Motor neuron (in vitro differentiated cells): Measurements from ENCODE around the gene TNS1. TPM values are rescaled to one million over a fixed set of nuclear protein-coding genes. Genes with fewer than 3 reads are reported as not detected.

ENCODE experiments used
- ATAC-seq, 8 experiments: fragments of 200-7000 bp; cut with Tn5 transposase; replicated peaks in 6 of 8; 2 replicates each; pipeline ENCODE4 v1.8.0; 2021; ENCODE audit warnings: mild to moderate bottlenecking in 8 of 8, moderate library complexity in 8 of 8
- H3K27ac ChIP-seq, 2 donors: fragments of 250-450 bp; sonication (Bioruptor Pico); 2 replicates each; pipeline ENCODE4 v1.9.0; 2021; ENCODE audit warnings: antibody characterized with exemption in 2 of 2, mild to moderate bottlenecking in 2 of 2, moderate library complexity in 1 of 2
- H3K4me1 ChIP-seq, 2 donors: fragments of 250-450 bp; sonication (Bioruptor Pico); replicated peaks in 1 of 2; 2 replicates each; pipeline ENCODE4 v1.6.1; 2021; ENCODE audit warnings: antibody characterized with exemption in 2 of 2, mild to moderate bottlenecking in 2 of 2, moderate library complexity in 1 of 2
- H3K4me3 ChIP-seq, 5 donors: fragments of 250-450 bp; sonication (Bioruptor Pico); 2 replicates each; pipeline ENCODE4 v1.9.0; 2021; ENCODE audit warnings: antibody characterized with exemption in 5 of 5, mild to moderate bottlenecking in 5 of 5, moderate library complexity in 4 of 5
- WGBS, 10 experiments: fragments of 450-650 bp; shearing (Covaris generic); methylation state at CpG; one replicate each; pipeline ENCODE4 v1.0.0; 2022; 5-methylcytosine and 5-hydroxymethylcytosine counted together
- in situ Hi-C, 9 experiments: fragments of 400-800 bp; cut with MboI; loops; one replicate each; pipeline ENCODE4 v1.15.0; 2021; ENCODE audit warnings: low sequenced_read_pairs in 9 of 9, low pct_unique_long_range_greater_than_20kb in 2 of 9; ENCODE audit not compliant: unreplicated experiment in 9 of 9
- total RNA-seq, 8 experiments: library from RNA; unstranded; fragments of 300-600 nt; gene quantifications; 2 replicates each; pipeline versions ENCODE4 v1.2.3 to v1.2.4, GENCODE V29; 2022

Gene TNS1
- total RNA-seq, 8 experiments from 2014 or later, result 2.3 to 41.7 (median 11.4) TPM

GRCh38 chr2:217844696-217845095 is 158.1 kb downstream of the TNS1 start:
- Histone ChIP-seq H3K4me3 (no peak overlapping the region), H3K27ac (no peak overlapping the region), H3K4me1 (no peaks in the 10 kb centered on the region)
- in situ Hi-C loops, result no loop called here
- WGBS, 10 experiments, result 43 to 100% (median 86%) methylated on average over 1 of the region's 1 CpG; no CpG with 5 or more reads in 7 of the 10 experiments
- no peak for ATAC-seq

- in situ Hi-C loops, result no loop called here
- no peak for ATAC-seq
- no peak overlapping the region for H3K27ac ChIP-seq
- peaks cover 3 to 6% of the 10 kb centered on the region in 2 donors for H3K4me1 ChIP-seq
- H3K4me3 ChIP-seq, result no peak overlapping the region
- WGBS, 10 experiments, result 33 to 100% (median 67%) methylated on average over 1 of the region's 1 CpG; no CpG with 5 or more reads in 3 of the 10 experiments
These were observed 159.5 kb downstream of the TNS1 start for GRCh38 chr2:217843324-217843723.

GRCh38 chr2:217842017-217842416 is 160.8 kb downstream of the TNS1 start:
- Histone ChIP-seq H3K4me1 (peaks cover 15 to 19% of the 10 kb centered on the region in 2 donors), H3K27ac (no peak overlapping the region), H3K4me3 (no peak overlapping the region)
- in situ Hi-C loops, result no loop called here
- no peak for ATAC-seq
- 75 to 100% (median 100%) methylated on average over 1 to 2 of the region's 2 CpGs; no CpG with 5 or more reads in 1 of the 10 experiments for WGBS, 10 experiments

- Histone ChIP-seq H3K4me3 (no peak overlapping the region), H3K27ac (no peak overlapping the region), H3K4me1 (peaks cover 27 to 33% of the 10 kb centered on the region in 2 donors)
- WGBS, 10 experiments, result 80 to 100% methylated on average over 1 of the region's 3 CpGs; no CpG with 5 or more reads in 8 of the 10 experiments
- in situ Hi-C loops, result no loop called here
- no peak for ATAC-seq
These were observed 162.3 kb downstream of the TNS1 start for GRCh38 chr2:217840522-217840921.

GRCh38 chr2:217839750-217840107 is 163.1 kb downstream of the TNS1 start:
- no peak overlapping the region for H3K27ac ChIP-seq
- H3K4me3 ChIP-seq, result no peak overlapping the region
- no peak for ATAC-seq
- whole genome bisulfite sequencing, 10 experiments, result 89 to 100% methylated on average over 3 of the region's 7 CpGs; no CpG with 5 or more reads in 8 of the 10 experiments
- in situ Hi-C loops, result no loop called here
- H3K4me1 ChIP-seq, result peaks cover 27 to 33% of the 10 kb centered on the region in 2 donors

GRCh38 chr2:217839073-217839749 is 163.6 kb downstream of the TNS1 start:
- no peak overlapping the region for H3K27ac ChIP-seq
- peak in 5 of 8 experiments; percentile 32 to 41 (median 38) for ATAC-seq
- in situ Hi-C loops, result no loop called here
- no peak overlapping the region for H3K4me3 ChIP-seq
- WGBS, 10 experiments, result 60 to 100% (median 100%) methylated on average over 1 to 2 of the region's 10 CpGs; no CpG with 5 or more reads in 5 of the 10 experiments
- peaks cover 27 to 33% of the 10 kb centered on the region in 2 donors for H3K4me1 ChIP-seq

GRCh38 chr2:217838409-217838831 is 164.4 kb downstream of the TNS1 start:
- Histone ChIP-seq H3K27ac (no peak overlapping the region), H3K4me3 (no peak overlapping the region), H3K4me1 (peaks cover 27 to 33% of the 10 kb centered on the region in 2 donors)
- in situ Hi-C loops, result no loop called here
- 69 to 100% (median 90%) methylated on average over 1 to 2 of the region's 5 CpGs; no CpG with 5 or more reads in 6 of the 10 experiments for WGBS, 10 experiments
- ATAC-seq, result no peak

GRCh38 chr2:217837530-217837929 is 165.3 kb downstream of the TNS1 start:
- in situ Hi-C loops, result no loop called here
- Histone ChIP-seq H3K4me3 (no peak overlapping the region), H3K4me1 (peaks cover 27 to 33% of the 10 kb centered on the region in 2 donors), H3K27ac (no peak overlapping the region)
- ATAC-seq, result no peak
- WGBS, 10 experiments, result 68 to 100% (median 91%) methylated on average over 1 to 6 of the region's 8 CpGs; no CpG with 5 or more reads in 4 of the 10 experiments

GRCh38 chr2:217836901-217837491 is 165.8 kb downstream of the TNS1 start:
- peak overlapping the region; percentile 70 to 80 for H3K27ac ChIP-seq
- 30 to 100% (median 51%) methylated on average over 1 to 5 of the region's 9 CpGs; no CpG with 5 or more reads in 2 of the 10 experiments for WGBS, 10 experiments
- H3K4me1 ChIP-seq, result peaks cover 27 to 33% of the 10 kb centered on the region in 2 donors
- peak; percentile 47 to 65 (median 62) for ATAC-seq
- in situ Hi-C loops, result no loop called here
- H3K4me3 ChIP-seq, result no peak overlapping the region

GRCh38 chr2:217835931-217836891 is 166.6 kb downstream of the TNS1 start:
- Histone ChIP-seq H3K4me3 (no peak overlapping the region), H3K4me1 (peaks cover 27 to 33% of the 10 kb centered on the region in 2 donors), H3K27ac (peak overlapping the region; percentile 70 to 80)
- WGBS, 10 experiments, result 30 to 100% (median 60%) methylated on average over 1 to 6 of the region's 18 CpGs; no CpG with 5 or more reads in 3 of the 10 experiments
- ATAC-seq, result peak; percentile 76 to 90 (median 83)
- in situ Hi-C loops, result no loop called here

- Histone ChIP-seq H3K4me3 (no peak overlapping the region), H3K4me1 (peaks cover 27 to 33% of the 10 kb centered on the region in 2 donors), H3K27ac (no peak overlapping the region)
- in situ Hi-C loops, result no loop called here
- 80 to 100% (median 94%) methylated on average over 2 to 3 of the region's 11 CpGs; no CpG with 5 or more reads in 4 of the 10 experiments for WGBS, 10 experiments
- ATAC-seq, result no peak
These were observed 167.9 kb downstream of the TNS1 start for GRCh38 chr2:217834744-217835513.

GRCh38 chr2:217834057-217834620 is 168.7 kb downstream of the TNS1 start:
- 75 to 100% (median 83%) methylated on average over 1 to 2 of the region's 3 CpGs; no CpG with 5 or more reads in 3 of the 10 experiments for WGBS, 10 experiments
- Histone ChIP-seq H3K4me3 (no peak overlapping the region), H3K27ac (no peak overlapping the region), H3K4me1 (peaks cover 26 to 32% of the 10 kb centered on the region in 2 donors)
- in situ Hi-C loops, result no loop called here
- no peak for ATAC-seq
